Measurements from ENCODE around the gene TTLL13. TPM values are rescaled to one million over a fixed set of nuclear protein-coding genes. Genes with fewer than 3 reads are reported as not detected.

TTLL13 gene
- total RNA-seq, 1 experiment from 2014 or later = 0.10 TPM

DNA sequence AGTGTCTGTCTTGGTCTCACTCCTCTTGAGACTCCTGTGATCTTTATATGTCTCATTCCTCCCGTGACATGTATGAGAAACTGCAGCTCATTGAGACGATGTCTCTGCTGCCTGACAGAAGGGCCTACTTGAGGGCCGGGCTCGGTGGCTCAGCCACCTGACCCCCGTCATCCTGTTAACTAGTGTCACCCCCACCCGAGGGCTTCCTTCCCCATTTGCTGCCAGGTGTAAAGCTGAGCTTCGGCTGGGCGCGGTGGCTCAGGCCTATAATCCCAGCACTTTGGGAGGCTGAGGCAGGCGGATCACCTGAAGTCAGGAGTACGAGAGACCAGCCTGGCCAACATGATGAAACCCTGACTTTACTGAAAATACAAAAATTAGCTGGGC is 35.5 kb upstream of the TTLL13 start:
- no peak for DNase-seq (ENCODE audit: extremely low read depth, low read depth)

DNA sequence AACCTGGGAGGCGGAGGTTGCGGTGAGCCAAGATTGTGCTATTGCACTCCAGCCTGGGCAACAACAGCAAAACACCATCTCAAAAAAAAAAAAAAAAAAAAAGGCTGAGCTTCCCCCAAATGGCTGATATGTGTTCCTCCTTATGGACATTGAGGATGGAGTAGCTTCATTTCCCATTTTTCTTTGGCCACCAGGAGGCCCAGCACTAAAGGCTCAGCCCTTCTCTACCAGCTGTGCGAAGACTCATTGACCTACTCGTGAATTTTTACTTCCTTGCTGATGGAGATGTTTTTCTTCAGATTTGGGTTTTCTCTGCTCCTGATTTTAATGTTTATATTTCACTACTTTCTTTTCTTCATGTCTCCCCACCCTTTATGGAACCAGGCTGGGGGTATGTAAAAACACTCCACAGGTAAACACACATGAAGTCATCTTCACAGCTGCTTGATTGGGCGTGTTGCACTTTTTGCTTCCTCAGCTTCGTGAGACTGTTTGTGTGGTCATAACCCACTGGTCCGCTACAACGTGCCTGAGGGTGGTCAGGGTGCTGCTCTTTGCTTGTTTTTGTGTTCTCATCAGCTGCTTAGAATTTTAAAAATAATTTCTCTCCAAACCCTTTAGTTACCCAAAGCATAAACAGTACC is 34.7 kb upstream of the TTLL13 start:
- no peak for DNase-seq (ENCODE audit: extremely low read depth, low read depth)

DNA sequence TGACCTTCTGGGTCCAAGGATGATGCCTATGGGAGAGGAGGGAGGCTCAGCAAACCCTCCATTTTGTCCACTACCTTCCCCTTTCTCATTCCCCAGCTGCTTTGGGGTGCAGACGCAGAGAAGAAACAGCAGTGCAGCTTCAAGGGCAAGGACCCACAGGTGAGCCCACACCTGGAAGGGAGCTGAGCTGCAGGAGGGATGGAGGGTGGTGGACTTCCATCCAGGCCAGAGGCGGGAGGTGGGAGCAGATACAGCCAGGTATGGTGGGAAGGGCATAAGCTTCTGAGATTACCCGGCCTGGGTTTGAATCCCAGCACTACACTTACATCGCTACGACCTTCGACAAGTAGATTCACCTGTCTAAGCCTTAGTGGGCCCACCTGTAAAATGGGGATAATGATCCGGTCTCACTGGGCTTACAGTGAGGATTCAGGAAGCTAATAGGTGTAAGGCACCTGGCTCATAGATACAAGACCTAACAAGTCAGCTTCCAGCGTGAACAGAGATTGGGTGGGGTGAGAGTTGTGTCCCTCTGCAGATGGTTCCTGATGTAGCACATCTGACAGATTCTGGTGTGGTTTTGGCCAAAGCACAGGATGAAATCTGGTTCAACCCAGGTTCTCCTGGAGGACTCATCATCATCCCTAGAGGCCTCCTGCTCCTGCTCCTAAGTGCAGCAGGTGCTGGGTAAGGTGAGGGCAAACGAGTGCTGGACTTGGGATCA is 31.5 kb upstream of the TTLL13 start:
- DNase-seq (ENCODE audit: extremely low read depth, low read depth) = no peak

DNA sequence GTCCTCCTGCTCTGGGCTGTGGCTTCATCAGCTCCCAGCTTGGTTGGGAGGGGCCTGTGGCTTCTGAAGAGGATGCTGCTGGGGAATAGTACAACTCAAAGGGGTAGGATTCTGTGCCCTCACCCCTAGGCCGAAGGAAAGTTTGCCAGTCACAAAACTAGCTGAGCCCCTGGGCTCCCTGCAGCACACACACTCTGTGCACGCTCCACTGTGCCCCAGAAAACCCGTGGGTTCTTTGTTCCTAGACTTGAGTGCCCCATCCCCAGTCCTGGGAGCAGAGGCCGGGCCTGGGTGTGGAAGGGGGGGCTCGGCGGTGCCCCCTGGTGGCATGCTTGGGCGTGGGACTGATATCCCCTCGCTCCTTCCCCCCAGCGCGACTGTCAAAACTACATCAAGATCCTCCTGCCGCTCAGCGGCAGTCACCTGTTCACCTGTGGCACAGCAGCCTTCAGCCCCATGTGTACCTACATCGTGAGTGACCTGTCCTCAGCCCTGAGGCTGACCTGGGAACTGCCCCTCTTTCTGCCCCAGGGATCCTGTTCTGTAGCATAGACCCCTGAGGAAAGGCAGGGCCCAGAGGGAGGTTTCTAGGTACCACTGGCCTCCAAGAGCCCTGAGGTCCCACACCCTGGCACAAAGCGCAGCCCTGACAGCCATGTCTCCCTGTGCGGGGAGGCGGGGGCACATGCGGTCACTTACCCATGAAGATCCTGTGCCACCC is 29.8 kb upstream of the TTLL13 start:
- no peak for DNase-seq (ENCODE audit: extremely low read depth, low read depth)

DNA sequence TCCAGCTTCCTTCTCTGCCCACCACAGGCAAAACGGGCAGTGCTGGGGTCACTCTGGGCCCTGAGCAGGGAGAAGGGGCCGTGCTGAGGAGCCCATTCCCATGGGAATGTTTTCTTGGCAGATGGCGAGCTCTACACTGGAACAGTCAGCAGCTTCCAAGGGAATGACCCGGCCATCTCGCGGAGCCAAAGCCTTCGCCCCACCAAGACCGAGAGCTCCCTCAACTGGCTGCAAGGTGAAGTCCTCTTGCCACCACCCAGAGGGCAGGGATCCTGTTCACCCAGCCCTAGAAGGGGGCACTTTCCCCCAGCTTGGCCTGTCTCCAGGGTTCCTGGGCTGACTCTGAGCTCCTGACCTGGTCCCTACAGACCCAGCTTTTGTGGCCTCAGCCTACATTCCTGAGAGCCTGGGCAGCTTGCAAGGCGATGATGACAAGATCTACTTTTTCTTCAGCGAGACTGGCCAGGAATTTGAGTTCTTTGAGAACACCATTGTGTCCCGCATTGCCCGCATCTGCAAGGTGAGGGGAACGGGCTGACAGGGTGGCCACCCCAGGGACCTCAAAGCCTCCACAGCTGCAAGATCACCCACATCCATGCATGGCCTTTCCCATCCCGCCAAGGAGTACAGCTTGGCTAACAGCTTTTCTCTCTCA is 28.0 kb upstream of the TTLL13 start:
- peak; percentile 72 for DNase-seq (ENCODE audit: extremely low read depth, low read depth)

DNA sequence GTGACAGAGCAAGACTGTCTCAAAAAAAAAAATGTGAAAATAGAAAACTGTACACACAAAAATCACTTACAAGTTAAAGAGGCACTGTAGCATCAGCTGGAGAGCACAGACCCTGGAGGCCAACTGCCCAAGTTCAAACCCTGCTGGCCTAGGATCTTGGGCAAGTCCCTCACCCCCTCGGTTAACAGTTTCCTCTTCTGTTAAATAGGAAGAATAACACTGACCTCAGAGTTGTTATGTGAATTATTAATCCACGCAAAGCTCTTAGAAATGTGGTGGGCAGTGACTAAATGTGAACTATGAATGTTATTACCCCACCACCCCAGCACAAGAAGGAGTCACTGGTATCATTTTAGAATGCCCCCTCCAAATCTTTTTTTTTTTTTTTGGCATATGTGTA is 26.8 kb upstream of the TTLL13 start:
- no peak for DNase-seq (ENCODE audit: extremely low read depth, low read depth)

DNA sequence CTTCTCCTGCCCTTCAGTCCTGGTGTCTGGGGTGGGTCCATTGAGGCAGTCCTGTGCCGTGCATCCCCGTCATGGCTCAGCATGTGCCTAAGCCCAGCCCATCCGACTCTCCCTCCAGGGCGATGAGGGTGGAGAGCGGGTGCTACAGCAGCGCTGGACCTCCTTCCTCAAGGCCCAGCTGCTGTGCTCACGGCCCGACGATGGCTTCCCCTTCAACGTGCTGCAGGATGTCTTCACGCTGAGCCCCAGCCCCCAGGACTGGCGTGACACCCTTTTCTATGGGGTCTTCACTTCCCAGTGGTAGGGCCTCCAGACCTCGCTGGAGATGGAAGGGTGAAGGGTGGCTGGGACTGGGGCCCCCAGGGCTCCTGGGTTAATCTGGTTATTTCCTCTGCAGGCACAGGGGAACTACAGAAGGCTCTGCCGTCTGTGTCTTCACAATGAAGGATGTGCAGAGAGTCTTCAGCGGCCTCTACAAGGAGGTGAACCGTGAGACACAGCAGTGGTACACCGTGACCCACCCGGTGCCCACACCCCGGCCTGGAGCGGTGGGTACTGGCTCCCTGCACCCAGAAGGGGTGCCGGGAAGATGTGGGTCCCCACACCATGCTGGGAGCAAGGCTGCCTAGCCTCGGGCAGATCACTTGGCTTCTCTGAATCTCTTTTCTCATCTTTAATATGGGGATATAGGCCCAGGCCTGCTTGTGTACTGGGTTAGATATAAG is 25.8 kb upstream of the TTLL13 start:
- DNase-seq (ENCODE audit: extremely low read depth, low read depth) = no peak

DNA sequence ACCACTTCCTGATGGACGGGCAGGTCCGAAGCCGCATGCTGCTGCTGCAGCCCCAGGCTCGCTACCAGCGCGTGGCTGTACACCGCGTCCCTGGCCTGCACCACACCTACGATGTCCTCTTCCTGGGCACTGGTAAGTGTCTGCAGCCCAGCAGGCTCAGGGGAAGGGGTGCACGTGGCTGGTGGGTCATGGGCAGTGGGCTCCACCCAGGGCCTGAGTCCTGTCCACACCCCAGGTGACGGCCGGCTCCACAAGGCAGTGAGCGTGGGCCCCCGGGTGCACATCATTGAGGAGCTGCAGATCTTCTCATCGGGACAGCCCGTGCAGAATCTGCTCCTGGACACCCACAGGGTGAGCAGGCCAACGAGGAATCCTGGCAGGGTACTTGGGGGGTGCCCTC is 24.3 kb upstream of the TTLL13 start:
- no peak for DNase-seq (ENCODE audit: extremely low read depth, low read depth)

DNA sequence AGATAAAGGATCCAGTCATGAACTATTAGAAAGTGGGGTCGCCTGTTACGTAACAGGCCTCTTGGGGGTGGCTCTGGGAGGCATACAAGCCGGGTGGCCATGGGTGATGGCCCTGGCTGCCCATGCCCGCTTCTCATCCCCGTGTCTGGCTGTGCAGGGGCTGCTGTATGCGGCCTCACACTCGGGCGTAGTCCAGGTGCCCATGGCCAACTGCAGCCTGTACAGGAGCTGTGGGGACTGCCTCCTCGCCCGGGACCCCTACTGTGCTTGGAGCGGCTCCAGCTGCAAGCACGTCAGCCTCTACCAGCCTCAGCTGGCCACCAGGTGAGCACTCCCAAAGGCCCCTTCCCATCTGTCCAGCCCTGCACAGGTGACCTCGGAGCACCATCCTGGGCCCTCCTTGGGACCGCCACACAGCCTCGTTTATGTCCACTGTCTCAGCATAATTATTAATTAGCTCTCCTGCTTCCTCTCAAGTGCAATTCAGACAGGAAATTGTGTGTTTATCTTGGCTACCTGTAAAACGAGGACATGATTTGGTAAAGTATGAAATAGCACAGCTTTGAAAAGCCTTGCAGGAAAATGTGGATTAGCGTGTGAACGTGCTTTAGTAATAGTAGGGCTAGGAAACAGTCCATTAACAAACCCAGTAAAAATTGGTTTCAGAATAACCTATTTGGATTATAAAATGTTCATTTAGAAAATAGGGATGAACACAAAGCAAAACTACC is 23.7 kb upstream of the TTLL13 start:
- no peak for DNase-seq (ENCODE audit: extremely low read depth, low read depth)

DNA sequence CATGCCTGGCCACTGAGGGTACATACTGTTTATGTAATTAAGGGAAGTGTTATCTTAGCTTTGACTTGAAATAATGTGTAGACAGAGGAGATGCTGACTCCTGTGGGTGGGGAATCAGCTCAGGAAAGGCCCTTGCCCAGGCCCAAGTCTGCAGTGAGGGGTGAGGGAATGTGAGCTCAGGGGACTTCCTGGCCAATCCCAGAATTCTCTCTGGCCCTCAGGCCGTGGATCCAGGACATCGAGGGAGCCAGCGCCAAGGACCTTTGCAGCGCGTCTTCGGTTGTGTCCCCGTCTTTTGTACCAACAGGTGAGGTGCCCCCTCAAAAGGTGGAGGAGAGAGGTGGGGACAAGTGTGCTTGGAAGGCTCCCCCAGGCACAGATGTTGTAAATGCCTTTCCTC is 22.0 kb upstream of the TTLL13 start:
- DNase-seq (ENCODE audit: extremely low read depth, low read depth) = no peak

DNA sequence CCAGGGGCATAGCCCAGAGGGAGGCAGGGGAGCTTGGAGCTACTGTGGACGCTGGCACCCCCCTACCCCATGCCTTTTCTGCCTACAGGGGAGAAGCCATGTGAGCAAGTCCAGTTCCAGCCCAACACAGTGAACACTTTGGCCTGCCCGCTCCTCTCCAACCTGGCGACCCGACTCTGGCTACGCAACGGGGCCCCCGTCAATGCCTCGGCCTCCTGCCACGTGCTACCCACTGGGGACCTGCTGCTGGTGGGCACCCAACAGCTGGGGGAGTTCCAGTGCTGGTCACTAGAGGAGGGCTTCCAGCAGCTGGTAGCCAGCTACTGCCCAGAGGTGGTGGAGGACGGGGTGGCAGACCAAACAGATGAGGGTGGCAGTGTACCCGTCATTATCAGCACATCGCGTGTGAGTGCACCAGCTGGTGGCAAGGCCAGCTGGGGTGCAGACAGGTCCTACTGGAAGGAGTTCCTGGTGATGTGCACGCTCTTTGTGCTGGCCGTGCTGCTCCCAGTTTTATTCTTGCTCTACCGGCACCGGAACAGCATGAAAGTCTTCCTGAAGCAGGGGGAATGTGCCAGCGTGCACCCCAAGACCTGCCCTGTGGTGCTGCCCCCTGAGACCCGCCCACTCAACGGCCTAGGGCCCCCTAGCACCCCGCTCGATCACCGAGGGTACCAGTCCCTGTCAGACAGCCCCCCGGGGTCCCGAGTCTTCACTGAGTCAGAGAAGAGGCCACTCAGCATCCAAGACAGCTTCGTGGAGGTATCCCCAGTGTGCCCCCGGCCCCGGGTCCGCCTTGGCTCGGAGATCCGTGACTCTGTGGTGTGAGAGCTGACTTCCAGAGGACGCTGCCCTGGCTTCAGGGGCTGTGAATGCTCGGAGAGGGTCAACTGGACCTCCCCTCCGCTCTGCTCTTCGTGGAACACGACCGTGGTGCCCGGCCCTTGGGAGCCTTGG is 21.3 kb upstream of the TTLL13 start:
- DNase-seq (ENCODE audit: extremely low read depth, low read depth) = no peak

DNA sequence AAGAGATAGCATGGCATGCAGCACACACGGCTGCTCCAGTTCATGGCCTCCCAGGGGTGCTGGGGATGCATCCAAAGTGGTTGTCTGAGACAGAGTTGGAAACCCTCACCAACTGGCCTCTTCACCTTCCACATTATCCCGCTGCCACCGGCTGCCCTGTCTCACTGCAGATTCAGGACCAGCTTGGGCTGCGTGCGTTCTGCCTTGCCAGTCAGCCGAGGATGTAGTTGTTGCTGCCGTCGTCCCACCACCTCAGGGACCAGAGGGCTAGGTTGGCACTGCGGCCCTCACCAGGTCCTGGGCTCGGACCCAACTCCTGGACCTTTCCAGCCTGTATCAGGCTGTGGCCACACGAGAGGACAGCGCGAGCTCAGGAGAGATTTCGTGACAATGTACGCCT is 20.4 kb upstream of the TTLL13 start:
- DNase-seq (ENCODE audit: extremely low read depth, low read depth) = no peak

DNA sequence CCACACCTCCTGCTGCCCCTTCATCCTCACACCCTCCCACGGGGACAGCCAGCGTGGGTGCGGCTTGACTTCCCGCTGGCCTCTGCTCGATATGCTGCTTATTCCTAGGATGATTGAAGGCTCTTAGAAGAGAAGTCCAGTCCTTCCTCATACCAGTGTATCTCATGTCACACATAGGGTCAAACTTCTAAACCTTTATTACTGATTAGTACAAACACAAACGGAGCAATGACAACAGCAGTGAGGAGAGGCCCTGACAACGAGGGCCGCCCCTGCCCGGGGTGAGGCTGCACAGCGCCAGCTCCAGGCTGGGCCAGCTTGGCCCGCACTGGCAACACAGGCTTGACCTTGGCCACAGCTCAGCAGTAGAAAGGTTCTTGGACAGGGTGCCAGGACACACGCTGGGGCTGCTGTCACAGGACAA is 19.3 kb upstream of the TTLL13 start:
- no peak for DNase-seq (ENCODE audit: extremely low read depth, low read depth)

DNA sequence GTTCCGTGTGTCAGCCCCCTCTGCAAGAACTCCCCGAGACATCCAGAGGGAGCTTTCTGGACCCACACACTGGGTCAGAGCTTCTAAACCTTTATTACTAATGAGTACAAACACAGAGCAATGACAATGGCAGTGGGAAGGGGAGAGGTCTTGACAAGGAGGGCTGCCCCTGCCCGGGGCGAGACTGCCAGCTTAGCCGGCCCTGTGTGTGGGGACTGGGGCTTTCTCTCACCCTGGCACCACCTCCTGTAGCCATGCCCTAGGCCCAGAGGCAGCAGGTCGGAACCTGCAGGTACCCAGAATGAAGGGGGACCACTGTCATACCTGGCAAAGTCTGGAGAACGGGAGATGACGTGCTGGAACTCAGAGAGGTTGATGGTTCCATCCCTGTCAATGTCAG is 18.7 kb upstream of the TTLL13 start:
- DNase-seq (ENCODE audit: extremely low read depth, low read depth) = no peak

DNA sequence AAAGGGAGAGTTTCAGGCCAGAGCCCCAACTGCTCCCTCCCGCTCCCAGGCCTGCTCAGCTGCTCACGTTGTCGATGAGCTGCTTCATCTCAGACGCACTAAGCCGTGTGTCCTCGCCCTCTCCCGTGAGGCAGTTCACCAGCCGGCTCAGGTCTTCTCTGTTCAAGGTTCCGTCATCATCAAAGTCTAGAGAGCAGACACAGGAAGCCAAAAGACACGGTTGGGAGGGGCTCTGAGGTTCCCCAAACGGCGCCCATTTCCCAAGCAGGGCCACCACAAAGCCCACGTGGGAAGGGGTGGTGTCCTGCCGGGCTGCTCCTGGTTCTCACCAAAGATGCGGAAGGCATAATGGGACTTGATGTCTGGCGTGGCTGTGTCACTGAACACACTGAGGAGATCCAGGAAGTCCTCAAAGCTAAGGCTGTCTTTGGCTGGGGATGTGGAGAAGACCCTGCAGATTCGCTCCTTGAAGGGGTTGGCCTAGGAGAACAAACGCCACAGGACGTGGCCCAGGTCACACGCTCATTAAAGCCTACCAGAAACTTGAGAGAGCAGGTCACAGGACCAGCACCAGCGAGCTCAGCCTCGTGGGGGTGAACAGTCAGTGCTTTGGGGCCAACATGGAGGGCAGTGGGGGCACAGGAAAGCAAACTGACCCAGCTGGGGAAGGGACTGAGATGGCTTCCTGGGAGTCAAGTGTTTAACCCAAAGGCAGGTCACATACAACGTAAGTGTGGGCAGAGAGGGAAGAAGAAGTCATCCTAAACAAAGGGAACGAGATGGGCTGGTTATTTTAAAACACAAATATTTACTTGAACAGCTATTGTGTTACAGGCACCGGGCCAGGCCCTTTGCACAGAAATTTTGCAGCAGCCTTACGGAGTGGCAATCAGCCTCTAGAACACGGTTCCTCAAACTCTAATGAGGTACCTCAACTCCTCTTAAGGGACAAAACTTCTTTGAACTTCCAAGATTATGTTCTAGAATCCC is 18.0 kb upstream of the TTLL13 start:
- no peak for DNase-seq (ENCODE audit: extremely low read depth, low read depth)

DNA sequence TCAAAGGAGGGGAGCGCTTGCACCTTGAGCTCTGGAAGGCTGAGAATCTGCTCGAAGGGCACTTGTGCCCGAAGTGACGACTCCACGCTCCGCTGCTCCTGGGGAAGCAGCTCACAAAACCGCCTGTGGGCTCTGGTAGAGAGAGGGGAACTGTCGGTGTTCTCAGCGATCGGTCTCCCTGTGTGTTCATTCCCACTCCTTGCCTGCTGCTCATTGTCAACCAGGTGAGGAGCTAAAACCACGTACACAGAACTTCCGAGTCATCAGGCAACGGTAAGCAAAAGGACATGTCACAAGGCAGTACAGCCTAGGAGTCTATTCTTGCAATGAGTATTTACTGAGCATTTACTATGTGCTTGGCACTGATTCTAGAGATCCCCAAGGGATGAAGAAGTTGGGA is 17.2 kb upstream of the TTLL13 start:
- no peak for DNase-seq (ENCODE audit: extremely low read depth, low read depth)

DNA sequence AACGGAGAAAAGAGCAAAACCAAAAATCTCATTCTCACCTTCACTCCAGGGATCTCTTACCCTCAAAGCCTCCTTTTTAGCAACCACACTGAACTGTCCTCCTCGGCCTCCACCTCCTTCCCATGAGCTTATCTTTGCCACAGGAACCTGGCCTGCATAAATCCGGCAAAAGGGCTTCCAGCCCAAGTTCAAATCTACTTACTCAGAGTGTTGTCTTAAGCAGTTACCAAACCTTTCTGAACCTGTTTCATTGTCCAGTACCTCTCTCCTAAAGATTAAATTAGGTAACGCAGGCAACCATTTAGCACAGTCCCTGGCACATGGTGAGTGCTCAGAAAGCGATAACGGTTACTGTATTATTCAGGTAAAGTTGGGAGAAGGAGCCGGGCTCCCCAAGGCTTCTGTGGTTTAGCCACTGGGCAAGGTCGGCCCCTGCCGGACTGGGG is 16.4 kb upstream of the TTLL13 start:
- no peak for DNase-seq (ENCODE audit: extremely low read depth, low read depth)
